ENCODE measurements around the gene RSPH9.
A peak's percentile ranks its signal among the peaks of the same experiment; 100 is the strongest.

RSPH9 gene

DNA sequence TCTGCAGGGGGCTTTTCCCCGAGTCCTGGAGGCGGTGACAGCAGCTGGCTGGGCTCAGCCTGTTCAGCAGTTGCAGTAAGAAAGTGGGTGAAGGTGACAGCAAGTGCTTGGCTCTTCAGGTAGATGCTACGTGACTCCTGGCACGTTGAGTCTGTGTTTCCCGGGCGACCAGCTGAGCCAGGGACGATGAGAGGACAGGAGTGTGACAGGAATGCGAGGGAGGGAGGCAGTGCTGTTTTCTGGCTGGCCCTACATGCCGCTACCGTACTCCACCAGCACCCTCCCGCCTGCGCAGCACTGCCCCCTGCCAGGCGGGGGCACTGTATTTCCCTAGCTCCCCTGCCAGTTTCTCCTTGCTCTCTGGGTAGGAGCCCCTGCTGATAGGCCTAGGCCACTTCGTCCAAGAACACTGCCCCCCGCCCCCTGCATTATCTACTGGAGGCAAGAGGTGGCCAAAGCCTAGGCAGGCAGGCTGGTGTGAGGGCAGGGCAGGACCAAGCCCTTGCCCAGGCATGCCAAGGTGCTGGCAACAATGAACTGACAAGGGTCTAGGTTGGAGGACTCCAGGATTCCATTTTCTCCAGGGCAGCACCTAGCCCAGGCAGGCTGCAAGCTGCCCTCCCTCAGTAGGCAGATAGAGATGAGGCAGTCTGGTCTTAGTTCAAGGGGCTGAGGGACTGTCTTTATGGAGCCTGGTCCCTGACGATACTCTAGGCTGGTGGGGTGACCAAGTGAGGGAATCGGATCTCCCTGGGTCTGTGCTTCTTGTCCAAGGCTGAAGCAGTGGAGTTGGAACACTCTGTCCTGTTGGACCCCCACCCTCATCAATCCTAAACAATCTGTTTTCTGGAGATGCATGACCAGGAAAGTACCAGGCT is 23.6 kb downstream of the RSPH9 start:
- H3K4me3 ChIP-seq (ENCODE audit: low read depth, low read length), result no peak overlapping the region
- no peak for TF ChIP-seq MYC (IDR thresholded peaks at IDR 0.05; ENCODE audit: low read depth, low read length)
- TF ChIP-seq CTCF (IDR thresholded peaks at IDR 0.05; ENCODE audit: low read depth, low read length), result peak; percentile 85
- peak; percentile 79 for DNase-seq (ENCODE audit: low read depth)

GRCh38 chr6:43669050-43669921 is 24.4 kb downstream of the RSPH9 start:
- no peak overlapping the region for H3K4me3 ChIP-seq (ENCODE audit: low read depth, low read length)
- DNase-seq (ENCODE audit: low read depth), result no peak
- TF ChIP-seq POLR2A (IDR thresholded peaks at IDR 0.05; ENCODE audit: extremely low read depth, insufficient read length) (no peak), CTCF (IDR thresholded peaks at IDR 0.05; ENCODE audit: low read depth, low read length) (no peak), MYC (IDR thresholded peaks at IDR 0.05; ENCODE audit: low read depth, low read length) (no peak)
- TF ChIP-seq, protein P1, sequence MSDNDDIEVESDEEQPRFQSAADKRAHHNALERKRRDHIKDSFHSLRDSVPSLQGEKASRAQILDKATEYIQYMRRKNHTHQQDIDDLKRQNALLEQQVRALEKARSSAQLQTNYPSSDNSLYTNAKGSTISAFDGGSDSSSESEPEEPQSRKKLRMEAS (IDR thresholded peaks at IDR 0.05; ENCODE audit: low read depth, low read length), result no peak

- no peak for TF ChIP-seq MYC (IDR thresholded peaks at IDR 0.05; ENCODE audit: low read depth, low read length)
- TF ChIP-seq POLR2A (IDR thresholded peaks at IDR 0.05; ENCODE audit: extremely low read depth, insufficient read length), result no peak
- no peak for TF ChIP-seq CTCF (IDR thresholded peaks at IDR 0.05; ENCODE audit: low read depth, low read length)
- TF ChIP-seq, protein P1 (IDR thresholded peaks at IDR 0.05; ENCODE audit: low read depth, low read length), result no peak
- peak; percentile 80 for DNase-seq (ENCODE audit: low read depth)
- H3K4me3 ChIP-seq (ENCODE audit: low read depth, low read length), result no peak overlapping the region
Measured at GRCh38 chr6:43669922-43670622, 25.2 kb downstream of the RSPH9 start.

DNA sequence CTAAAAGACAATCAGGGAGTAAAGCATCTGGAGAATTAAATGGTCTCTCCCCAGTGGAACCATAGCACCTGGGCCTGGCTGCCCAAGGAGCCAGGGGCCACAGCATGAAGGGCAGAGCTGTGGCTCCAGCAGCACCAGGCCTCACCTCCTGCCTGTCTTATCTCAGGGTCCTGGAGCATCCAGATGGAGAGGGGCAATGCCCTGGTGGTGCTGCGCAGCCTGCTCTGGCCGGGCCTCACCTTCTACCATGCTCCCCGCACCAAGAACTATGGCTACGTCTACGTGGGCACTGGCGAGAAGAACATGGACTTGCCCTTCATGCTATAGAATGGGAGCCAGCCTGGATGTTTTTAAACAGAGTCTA is 25.8 kb downstream of the RSPH9 start:
- TF ChIP-seq, protein P1 (IDR thresholded peaks at IDR 0.05; ENCODE audit: low read depth, low read length), result no peak
- TF ChIP-seq POLR2A (IDR thresholded peaks at IDR 0.05; ENCODE audit: extremely low read depth, insufficient read length) (no peak), MYC (IDR thresholded peaks at IDR 0.05; ENCODE audit: low read depth, low read length) (no peak), CTCF (IDR thresholded peaks at IDR 0.05; ENCODE audit: low read depth, low read length) (no peak)
- no peak for DNase-seq (ENCODE audit: low read depth)
- H3K4me3 ChIP-seq (ENCODE audit: low read depth, low read length), result no peak overlapping the region

GRCh38 chr6:43671011-43671800 is 26.4 kb downstream of the RSPH9 start:
- DNase-seq (ENCODE audit: low read depth), result no peak
- no peak overlapping the region for H3K4me3 ChIP-seq (ENCODE audit: low read depth, low read length)
- TF ChIP-seq, protein P1 (IDR thresholded peaks at IDR 0.05; ENCODE audit: low read depth, low read length), result no peak
- TF ChIP-seq POLR2A (IDR thresholded peaks at IDR 0.05; ENCODE audit: extremely low read depth, insufficient read length), result no peak
- no peak for TF ChIP-seq MYC (IDR thresholded peaks at IDR 0.05; ENCODE audit: low read depth, low read length)
- no peak for TF ChIP-seq CTCF (IDR thresholded peaks at IDR 0.05; ENCODE audit: low read depth, low read length)
